Esophagus squamous epithelium (tissue), 4 donors: ENCODE results near the gene AREL1.

ENCODE experiments used
- CTCF ChIP-seq, 6 experiments: fragments of 450-650 bp in 4 of 6; fragments of 200-600 bp in 2 of 6; sonication (generic) in 2 of 6; IDR thresholded peaks; one replicate each; pipeline ENCODE4 v1.5.1; 2016 to 2019; ENCODE audit warnings: antibody characterized with exemption in 6 of 6, mild to moderate bottlenecking in 4 of 6, moderate library complexity in 4 of 6
- POLR2A ChIP-seq, 4 donors: fragments of 450-650 bp; IDR thresholded peaks; one replicate each; pipeline ENCODE4 v1.6.1; 2017; ENCODE audit warnings: antibody characterized with exemption in 4 of 4, mild to moderate bottlenecking in 4 of 4, moderate library complexity in 3 of 4

GRCh38 chr14:74660167-74660566 is 52.7 kb downstream of the AREL1 start:
- TF ChIP-seq CTCF (IDR thresholded peaks at IDR 0.05) (no peak), POLR2A (IDR thresholded peaks at IDR 0.05) (no peak)
